ENCODE data around the gene RBM17.
"Not testable (repeated sequence)": the region's sequence is repeated elsewhere in the genome, so short reads cannot be mapped to it uniquely, and the experiment has no call there.

RBM17 gene

GRCh38 chr10:6080417-6080973 lies 8.3 kb upstream of the RBM17 start:
- DNase-seq (ENCODE audit: low read depth in 2 of 2): no peak

GRCh38 chr10:6082496-6083395 lies 6.1 kb upstream of the RBM17 start:
- no peak for DNase-seq (ENCODE audit: low read depth in 2 of 2)

GRCh38 chr10:6083523-6084475 lies 5.0 kb upstream of the RBM17 start:
- DNase-seq (ENCODE audit: low read depth in 2 of 2): peak in 1 of 2 donors; percentile 71

- peak; percentile 82 to 88 for DNase-seq (ENCODE audit: low read depth in 2 of 2)
These were observed 2.2 kb upstream of the RBM17 start for GRCh38 chr10:6086375-6087233.

- no peak for DNase-seq (ENCODE audit: low read depth in 2 of 2)
These were observed 743 bp downstream of the RBM17 start for GRCh38 chr10:6089334-6090219.

GRCh38 chr10:6091630-6092029 lies 2.8 kb downstream of the RBM17 start:
- DNase-seq (ENCODE audit: low read depth in 2 of 2): no peak

- no peak for DNase-seq (ENCODE audit: low read depth in 2 of 2)
These were observed 3.9 kb downstream of the RBM17 start for GRCh38 chr10:6092731-6093130.

- no peak for DNase-seq (ENCODE audit: low read depth in 2 of 2)
These were observed 7.2 kb downstream of the RBM17 start for GRCh38 chr10:6095810-6096570.

- DNase-seq (ENCODE audit: low read depth in 2 of 2): no peak
These were observed 8.2 kb downstream of the RBM17 start for GRCh38 chr10:6097063-6097462.

- DNase-seq (ENCODE audit: low read depth in 2 of 2): no peak
These were observed 9.3 kb downstream of the RBM17 start for GRCh38 chr10:6098156-6098555.

GRCh38 chr10:6100370-6100769 lies 11.5 kb downstream of the RBM17 start:
- DNase-seq (ENCODE audit: low read depth in 2 of 2): no peak

GRCh38 chr10:6101181-6101580 lies 12.3 kb downstream of the RBM17 start:
- no peak for DNase-seq (ENCODE audit: low read depth in 2 of 2)

GRCh38 chr10:6102128-6102527 lies 13.3 kb downstream of the RBM17 start:
- no peak for DNase-seq (ENCODE audit: low read depth in 2 of 2)

- no peak for DNase-seq (ENCODE audit: low read depth in 2 of 2)
These were observed 14.8 kb downstream of the RBM17 start for GRCh38 chr10:6103591-6103990.

GRCh38 chr10:6107616-6108015 lies 18.8 kb downstream of the RBM17 start:
- DNase-seq (ENCODE audit: low read depth in 2 of 2): not testable (repeated sequence)

GRCh38 chr10:6108072-6108471 lies 19.2 kb downstream of the RBM17 start:
- DNase-seq (ENCODE audit: low read depth in 2 of 2): no peak

- no peak for DNase-seq (ENCODE audit: low read depth in 2 of 2)
These were observed 20.0 kb downstream of the RBM17 start for GRCh38 chr10:6108631-6109443.

GRCh38 chr10:6109444-6109775 lies 20.6 kb downstream of the RBM17 start:
- DNase-seq (ENCODE audit: low read depth in 2 of 2): no peak

- no peak for DNase-seq (ENCODE audit: low read depth in 2 of 2)
These were observed 21.3 kb downstream of the RBM17 start for GRCh38 chr10:6110136-6110535.
